ENCODE data around the gene DDX10.

DDX10 gene

DNA sequence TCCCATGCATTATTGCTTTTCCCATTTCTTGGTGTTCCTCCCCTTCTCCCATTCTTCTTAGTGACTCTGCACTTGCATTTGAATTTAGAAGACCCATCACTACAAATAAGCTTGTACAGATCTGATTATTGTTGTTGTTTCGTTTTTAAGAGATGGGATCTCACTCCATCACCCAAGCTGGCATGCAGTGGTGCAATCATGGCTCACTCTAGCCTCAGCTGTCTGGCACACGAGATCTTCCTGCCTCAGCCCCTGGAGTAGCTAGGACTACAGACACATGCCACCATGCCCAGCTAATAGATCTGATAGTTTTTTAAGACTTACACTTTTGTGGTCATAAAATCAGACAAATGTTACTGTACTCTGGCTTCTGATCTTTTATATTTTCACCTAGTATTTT lies 252.1 kb downstream of the DDX10 start:
- no peaks in the 10 kb centered on the region for H3K4me1 ChIP-seq (ENCODE audit: control insufficient read depth, insufficient read depth, low read length, poor library complexity, severe bottlenecking)
- H3K36me3 ChIP-seq (ENCODE audit: control insufficient read depth, insufficient read depth, low read length) = no peaks in the 10 kb centered on the region
- no peak for DNase-seq
- no peaks in the 10 kb centered on the region for H3K9me3 ChIP-seq (ENCODE audit: control insufficient read depth, low read length)
- no peaks in the 10 kb centered on the region for H3K27me3 ChIP-seq (replicated peaks; ENCODE audit: control insufficient read depth, insufficient read depth, low read length, poor library complexity, severe bottlenecking)
- no peak overlapping the region for H3K27ac ChIP-seq (ENCODE audit: insufficient read depth, low read length, poor library complexity, severe bottlenecking)
- H3K4me3 ChIP-seq (ENCODE audit: insufficient read depth, low read depth, low read length, poor library complexity, severe bottlenecking) = no peak overlapping the region

DNA sequence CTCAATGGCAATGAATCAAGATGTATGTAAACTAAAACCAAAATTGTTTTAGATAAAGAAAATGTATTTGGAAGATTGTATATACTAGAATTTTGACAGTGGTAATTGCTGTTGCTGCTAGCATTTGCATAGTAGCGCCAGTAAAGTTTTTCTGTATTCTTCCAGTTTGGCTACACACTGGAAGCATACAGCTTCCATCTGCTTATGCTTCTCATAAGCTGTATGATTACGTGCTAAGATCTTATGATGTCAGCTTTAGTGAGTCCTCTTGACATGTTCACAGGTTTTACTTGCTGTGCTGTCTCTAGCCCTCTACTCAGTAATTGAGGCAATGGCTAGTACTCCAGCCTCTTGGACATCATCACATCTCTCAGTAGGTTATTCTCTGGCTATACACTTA lies 256.3 kb downstream of the DDX10 start:
- no peak for DNase-seq
- H3K4me1 ChIP-seq (ENCODE audit: control insufficient read depth, insufficient read depth, low read length, poor library complexity, severe bottlenecking) = no peaks in the 10 kb centered on the region
- no peaks in the 10 kb centered on the region for H3K36me3 ChIP-seq (ENCODE audit: control insufficient read depth, insufficient read depth, low read length)
- H3K27ac ChIP-seq (ENCODE audit: insufficient read depth, low read length, poor library complexity, severe bottlenecking) = no peak overlapping the region
- H3K4me3 ChIP-seq (ENCODE audit: insufficient read depth, low read depth, low read length, poor library complexity, severe bottlenecking) = no peak overlapping the region
- H3K27me3 ChIP-seq (replicated peaks; ENCODE audit: control insufficient read depth, insufficient read depth, low read length, poor library complexity, severe bottlenecking) = no peaks in the 10 kb centered on the region
- no peaks in the 10 kb centered on the region for H3K9me3 ChIP-seq (ENCODE audit: control insufficient read depth, low read length)

GRCh38 chr11:108922241-108922640 lies 257.4 kb downstream of the DDX10 start:
- DNase-seq = no peak
- no peaks in the 10 kb centered on the region for H3K4me1 ChIP-seq (ENCODE audit: control insufficient read depth, insufficient read depth, low read length, poor library complexity, severe bottlenecking)
- no peaks in the 10 kb centered on the region for H3K9me3 ChIP-seq (ENCODE audit: control insufficient read depth, low read length)
- no peak overlapping the region for H3K27ac ChIP-seq (ENCODE audit: insufficient read depth, low read length, poor library complexity, severe bottlenecking)
- H3K27me3 ChIP-seq (replicated peaks; ENCODE audit: control insufficient read depth, insufficient read depth, low read length, poor library complexity, severe bottlenecking) = no peaks in the 10 kb centered on the region
- H3K36me3 ChIP-seq (ENCODE audit: control insufficient read depth, insufficient read depth, low read length) = no peaks in the 10 kb centered on the region
- no peak overlapping the region for H3K4me3 ChIP-seq (ENCODE audit: insufficient read depth, low read depth, low read length, poor library complexity, severe bottlenecking)

DNA sequence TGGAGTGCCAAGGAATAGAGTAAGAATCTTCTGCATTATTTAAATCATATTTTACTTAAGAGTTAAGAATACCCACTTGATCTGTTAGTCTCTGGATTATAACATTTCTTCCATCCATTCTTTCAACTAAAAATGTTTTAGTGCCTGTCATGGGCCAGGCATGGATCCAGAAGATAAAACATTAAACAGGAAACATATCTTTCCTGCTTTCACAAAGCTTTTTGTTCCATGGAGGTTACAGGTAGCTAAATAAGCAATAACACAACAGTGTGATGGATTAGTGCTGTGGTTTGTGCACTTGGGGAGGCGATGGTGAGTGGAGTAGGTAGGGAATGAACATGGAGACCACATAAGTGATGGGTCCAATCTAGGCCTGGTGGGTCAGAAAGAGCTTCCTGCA lies 258.5 kb downstream of the DDX10 start:
- no peaks in the 10 kb centered on the region for H3K36me3 ChIP-seq (ENCODE audit: control insufficient read depth, insufficient read depth, low read length)
- H3K4me3 ChIP-seq (ENCODE audit: insufficient read depth, low read depth, low read length, poor library complexity, severe bottlenecking) = no peak overlapping the region
- DNase-seq = no peak
- H3K9me3 ChIP-seq (ENCODE audit: control insufficient read depth, low read length) = no peaks in the 10 kb centered on the region
- H3K27ac ChIP-seq (ENCODE audit: insufficient read depth, low read length, poor library complexity, severe bottlenecking) = no peak overlapping the region
- no peaks in the 10 kb centered on the region for H3K4me1 ChIP-seq (ENCODE audit: control insufficient read depth, insufficient read depth, low read length, poor library complexity, severe bottlenecking)
- no peaks in the 10 kb centered on the region for H3K27me3 ChIP-seq (replicated peaks; ENCODE audit: control insufficient read depth, insufficient read depth, low read length, poor library complexity, severe bottlenecking)

DNA sequence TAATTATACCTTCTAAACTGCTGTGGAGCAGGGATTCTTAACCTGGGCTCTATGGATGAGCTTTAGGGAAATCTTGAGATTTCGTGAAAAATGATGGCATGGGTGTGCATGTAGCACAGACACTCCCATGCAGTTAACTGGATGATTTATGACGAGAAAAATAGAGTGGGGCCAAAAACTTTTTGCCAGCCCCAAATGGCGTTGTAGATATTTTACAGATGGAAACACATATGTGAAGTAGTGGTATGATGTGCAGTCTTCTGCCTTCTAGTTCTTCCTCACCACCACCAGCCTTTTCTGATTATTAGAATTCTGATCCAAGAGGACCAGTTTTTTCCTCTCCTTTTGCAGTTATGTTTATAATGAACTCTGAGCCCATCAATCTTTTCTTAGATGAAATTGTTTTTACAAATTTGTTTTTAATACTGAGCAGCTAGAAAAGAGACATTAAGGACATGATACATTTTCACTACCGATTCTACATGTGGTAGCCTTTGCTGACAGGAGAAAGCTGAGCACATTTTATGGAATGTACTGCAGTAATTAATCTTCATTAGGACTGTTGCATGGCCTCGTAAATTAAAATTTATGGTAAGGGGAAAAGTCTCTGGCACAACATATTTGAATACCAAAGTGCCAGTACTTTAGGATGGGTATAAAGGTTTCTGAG lies 261.4 kb downstream of the DDX10 start:
- H3K4me1 ChIP-seq (ENCODE audit: control insufficient read depth, insufficient read depth, low read length, poor library complexity, severe bottlenecking) = no peaks in the 10 kb centered on the region
- H3K27me3 ChIP-seq (replicated peaks; ENCODE audit: control insufficient read depth, insufficient read depth, low read length, poor library complexity, severe bottlenecking) = no peaks in the 10 kb centered on the region
- H3K36me3 ChIP-seq (ENCODE audit: control insufficient read depth, insufficient read depth, low read length) = no peaks in the 10 kb centered on the region
- no peaks in the 10 kb centered on the region for H3K9me3 ChIP-seq (ENCODE audit: control insufficient read depth, low read length)
- DNase-seq = no peak
- H3K27ac ChIP-seq (ENCODE audit: insufficient read depth, low read length, poor library complexity, severe bottlenecking) = no peak overlapping the region
- H3K4me3 ChIP-seq (ENCODE audit: insufficient read depth, low read depth, low read length, poor library complexity, severe bottlenecking) = no peak overlapping the region

- no peak for DNase-seq
- H3K27me3 ChIP-seq (replicated peaks; ENCODE audit: control insufficient read depth, insufficient read depth, low read length, poor library complexity, severe bottlenecking) = no peaks in the 10 kb centered on the region
- no peak overlapping the region for H3K4me3 ChIP-seq (ENCODE audit: insufficient read depth, low read depth, low read length, poor library complexity, severe bottlenecking)
- no peaks in the 10 kb centered on the region for H3K9me3 ChIP-seq (ENCODE audit: control insufficient read depth, low read length)
- H3K27ac ChIP-seq (ENCODE audit: insufficient read depth, low read length, poor library complexity, severe bottlenecking) = no peak overlapping the region
- no peaks in the 10 kb centered on the region for H3K36me3 ChIP-seq (ENCODE audit: control insufficient read depth, insufficient read depth, low read length)
- H3K4me1 ChIP-seq (ENCODE audit: control insufficient read depth, insufficient read depth, low read length, poor library complexity, severe bottlenecking) = no peaks in the 10 kb centered on the region
Observed at GRCh38 chr11:108926841-108927577, 262.1 kb downstream of the DDX10 start.

DNA sequence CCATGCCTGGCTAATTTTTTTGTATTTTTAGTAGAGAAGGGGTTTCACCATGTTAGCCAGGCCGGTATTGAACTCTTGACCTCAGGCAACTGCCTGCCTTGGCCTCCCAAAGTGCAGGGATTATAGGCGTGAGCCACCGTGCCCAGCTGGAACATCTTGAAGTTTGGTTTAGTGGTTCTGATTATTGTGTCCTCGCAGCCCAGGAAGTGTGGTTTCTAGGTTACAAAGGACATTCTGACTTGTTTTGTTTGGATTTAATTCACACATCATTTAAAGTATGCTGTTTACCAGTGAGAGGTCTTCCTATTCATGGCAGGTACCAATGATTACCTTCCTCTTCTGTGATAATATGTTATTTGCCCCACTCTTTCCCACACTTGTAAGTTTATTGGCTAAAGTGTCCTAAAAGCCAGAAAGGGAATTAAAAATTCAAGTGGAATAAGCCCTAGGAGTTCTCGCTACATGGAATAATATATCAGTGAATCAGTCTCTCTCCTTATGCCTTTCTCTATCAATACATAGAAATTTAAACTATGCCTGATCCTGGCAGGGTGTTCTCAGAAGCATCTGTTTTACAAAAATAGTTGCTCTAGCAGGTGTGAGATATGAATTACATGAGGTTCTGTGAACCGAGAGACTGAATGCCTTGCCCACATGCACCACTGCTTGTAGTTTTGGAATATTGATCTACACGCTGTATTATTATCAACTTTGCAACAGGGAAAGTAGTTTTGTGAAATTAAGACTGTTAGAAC lies 263.1 kb downstream of the DDX10 start:
- no peak overlapping the region for H3K27ac ChIP-seq (ENCODE audit: insufficient read depth, low read length, poor library complexity, severe bottlenecking)

DNA sequence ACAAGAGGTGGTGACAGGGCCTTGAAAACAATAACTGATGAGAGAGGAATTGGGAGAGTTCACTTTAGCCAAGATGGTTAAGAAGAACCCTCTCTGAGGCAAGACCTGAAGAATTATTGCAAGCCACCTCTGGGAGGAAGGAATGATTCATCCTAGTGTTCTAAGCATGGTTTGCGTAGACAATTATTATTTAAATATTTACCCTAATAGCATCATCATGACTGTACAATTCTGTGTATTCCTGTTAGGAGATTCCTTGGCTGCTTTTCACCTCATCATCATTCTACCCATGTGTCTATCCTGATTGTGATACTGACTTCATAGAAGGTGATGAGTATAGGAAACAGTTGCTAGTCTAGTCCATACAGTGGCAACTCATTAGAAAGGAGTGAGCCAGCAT lies 264.4 kb downstream of the DDX10 start:
- no peak for DNase-seq
- no peaks in the 10 kb centered on the region for H3K36me3 ChIP-seq (ENCODE audit: control insufficient read depth, insufficient read depth, low read length)
- no peak overlapping the region for H3K4me3 ChIP-seq (ENCODE audit: insufficient read depth, low read depth, low read length, poor library complexity, severe bottlenecking)
- no peak overlapping the region for H3K27ac ChIP-seq (ENCODE audit: insufficient read depth, low read length, poor library complexity, severe bottlenecking)
- H3K9me3 ChIP-seq (ENCODE audit: control insufficient read depth, low read length) = no peaks in the 10 kb centered on the region
- H3K4me1 ChIP-seq (ENCODE audit: control insufficient read depth, insufficient read depth, low read length, poor library complexity, severe bottlenecking) = no peaks in the 10 kb centered on the region
- H3K27me3 ChIP-seq (replicated peaks; ENCODE audit: control insufficient read depth, insufficient read depth, low read length, poor library complexity, severe bottlenecking) = no peaks in the 10 kb centered on the region

More for the DNA sequence above, 263.1 kb downstream of the DDX10 start:
- H3K9me3 ChIP-seq (ENCODE audit: control insufficient read depth, low read length) = no peaks in the 10 kb centered on the region
- H3K4me1 ChIP-seq (ENCODE audit: control insufficient read depth, insufficient read depth, low read length, poor library complexity, severe bottlenecking) = no peaks in the 10 kb centered on the region
- H3K36me3 ChIP-seq (ENCODE audit: control insufficient read depth, insufficient read depth, low read length) = no peaks in the 10 kb centered on the region
- H3K4me3 ChIP-seq (ENCODE audit: insufficient read depth, low read depth, low read length, poor library complexity, severe bottlenecking) = no peak overlapping the region
- H3K27me3 ChIP-seq (replicated peaks; ENCODE audit: control insufficient read depth, insufficient read depth, low read length, poor library complexity, severe bottlenecking) = no peaks in the 10 kb centered on the region
- no peak for DNase-seq

DNA sequence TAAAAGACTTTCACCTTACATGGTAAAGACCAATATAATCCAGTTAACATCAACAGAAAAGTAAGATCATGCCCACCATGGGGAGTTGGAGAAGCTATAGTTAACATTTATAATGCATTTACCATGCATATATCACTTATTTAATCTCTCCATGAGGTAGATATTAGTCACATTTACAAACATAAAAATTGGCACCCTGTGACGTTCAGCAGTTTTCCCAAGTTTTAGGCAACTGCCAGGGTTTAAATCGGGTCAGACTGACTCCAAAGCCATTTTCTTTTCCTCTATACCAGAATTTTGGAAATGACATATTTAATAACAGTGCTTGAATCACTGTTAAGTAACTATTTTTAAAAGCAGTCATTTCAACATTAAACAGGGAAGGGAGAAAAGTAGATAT lies 266.3 kb downstream of the DDX10 start:
- no peaks in the 10 kb centered on the region for H3K36me3 ChIP-seq (ENCODE audit: control insufficient read depth, insufficient read depth, low read length)
- no peaks in the 10 kb centered on the region for H3K27me3 ChIP-seq (replicated peaks; ENCODE audit: control insufficient read depth, insufficient read depth, low read length, poor library complexity, severe bottlenecking)
- no peak for DNase-seq
- H3K4me3 ChIP-seq (ENCODE audit: insufficient read depth, low read depth, low read length, poor library complexity, severe bottlenecking) = no peak overlapping the region
- no peaks in the 10 kb centered on the region for H3K4me1 ChIP-seq (ENCODE audit: control insufficient read depth, insufficient read depth, low read length, poor library complexity, severe bottlenecking)
- H3K27ac ChIP-seq (ENCODE audit: insufficient read depth, low read length, poor library complexity, severe bottlenecking) = no peak overlapping the region
- H3K9me3 ChIP-seq (ENCODE audit: control insufficient read depth, low read length) = no peaks in the 10 kb centered on the region

DNA sequence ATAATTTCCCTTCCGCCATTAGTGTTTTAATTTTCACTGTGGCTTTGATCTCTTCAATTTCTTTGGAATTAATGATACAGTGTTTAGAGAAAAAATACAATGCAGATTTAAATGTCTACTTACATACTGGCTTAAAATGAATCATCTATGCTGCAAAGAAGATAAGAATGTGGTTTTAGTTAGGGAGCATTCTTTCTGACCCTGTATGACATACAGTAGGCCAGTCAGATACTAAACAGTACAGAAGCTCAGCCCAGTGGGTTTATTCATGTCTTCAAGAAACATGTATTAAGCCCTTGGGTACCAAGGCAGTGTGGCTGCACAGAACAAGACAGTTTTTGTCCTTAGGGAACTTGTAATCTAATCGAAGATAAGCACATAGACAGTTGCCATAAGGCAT lies 268.8 kb downstream of the DDX10 start:
- DNase-seq = no peak

More for the DNA sequence above, 268.8 kb downstream of the DDX10 start:
- Histone ChIP-seq H3K27me3 (replicated peaks; ENCODE audit: control insufficient read depth, insufficient read depth, low read length, poor library complexity, severe bottlenecking) (no peaks in the 10 kb centered on the region), H3K4me1 (ENCODE audit: control insufficient read depth, insufficient read depth, low read length, poor library complexity, severe bottlenecking) (no peaks in the 10 kb centered on the region), H3K9me3 (ENCODE audit: control insufficient read depth, low read length) (no peaks in the 10 kb centered on the region), H3K36me3 (ENCODE audit: control insufficient read depth, insufficient read depth, low read length) (no peaks in the 10 kb centered on the region), H3K27ac (ENCODE audit: insufficient read depth, low read length, poor library complexity, severe bottlenecking) (no peak overlapping the region), H3K4me3 (ENCODE audit: insufficient read depth, low read depth, low read length, poor library complexity, severe bottlenecking) (no peak overlapping the region)

Measured in effector memory CD4-positive, alpha-beta T cell (primary cell).